NCI-H187 (cell line): ENCODE measurements around the gene FLRT1.

Source experiments
- DNase-seq, 2 experiments: peaks; one replicate each; lab custom pipeline; 2025; lab: John Stamatoyannopoulos, UW

Gene FLRT1

GRCh38 chr11:64065712-64066111, 30.0 kb downstream of the FLRT1 start:
- DNase-seq: no peak

GRCh38 chr11:64067230-64067993, 31.7 kb downstream of the FLRT1 start:
- no peak for DNase-seq

DNA sequence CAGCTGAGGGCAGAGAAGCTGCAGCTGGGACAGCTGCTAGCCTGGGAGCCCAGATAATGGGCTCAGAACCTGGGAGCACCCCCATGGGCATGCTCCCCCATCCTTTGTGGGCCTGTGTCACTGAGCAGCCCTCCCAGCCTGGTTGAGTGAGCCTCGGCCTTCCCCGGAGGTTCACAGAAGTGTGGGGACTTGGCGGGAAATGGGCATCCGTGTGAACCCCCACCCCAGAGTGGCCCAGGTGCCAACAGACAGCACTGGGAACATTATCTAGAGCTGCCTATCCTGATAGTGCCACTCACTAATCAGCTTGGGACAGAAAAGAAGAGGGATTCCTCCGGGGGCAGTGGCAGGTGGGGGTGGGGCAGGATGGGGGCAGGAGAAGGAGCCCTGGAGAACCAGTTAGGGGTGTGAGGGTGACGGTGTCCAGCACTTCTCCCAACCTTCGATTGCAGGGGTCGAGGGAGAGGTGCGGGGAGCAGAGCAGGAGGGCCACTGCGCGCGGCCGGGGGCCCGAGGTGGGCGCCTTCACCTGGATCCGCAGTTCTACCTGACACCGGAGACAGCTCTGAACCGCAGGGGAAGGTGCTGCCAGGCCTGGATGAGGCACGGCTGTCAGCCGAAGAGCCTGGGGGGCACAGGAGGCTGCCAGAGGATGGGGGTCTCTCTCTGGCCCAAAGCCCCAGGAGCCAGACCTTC, 33.1 kb downstream of the FLRT1 start:
- no peak for DNase-seq

- DNase-seq: no peak
Observed at GRCh38 chr11:64069401-64070313, 33.9 kb downstream of the FLRT1 start.

GRCh38 chr11:64070314-64070681, 34.6 kb downstream of the FLRT1 start:
- no peak for DNase-seq

- DNase-seq: no peak
Observed at GRCh38 chr11:64071849-64072248, 36.1 kb downstream of the FLRT1 start.

GRCh38 chr11:64072403-64072802, 36.7 kb downstream of the FLRT1 start:
- no peak for DNase-seq

GRCh38 chr11:64072871-64073270, 37.1 kb downstream of the FLRT1 start:
- no peak for DNase-seq

DNA sequence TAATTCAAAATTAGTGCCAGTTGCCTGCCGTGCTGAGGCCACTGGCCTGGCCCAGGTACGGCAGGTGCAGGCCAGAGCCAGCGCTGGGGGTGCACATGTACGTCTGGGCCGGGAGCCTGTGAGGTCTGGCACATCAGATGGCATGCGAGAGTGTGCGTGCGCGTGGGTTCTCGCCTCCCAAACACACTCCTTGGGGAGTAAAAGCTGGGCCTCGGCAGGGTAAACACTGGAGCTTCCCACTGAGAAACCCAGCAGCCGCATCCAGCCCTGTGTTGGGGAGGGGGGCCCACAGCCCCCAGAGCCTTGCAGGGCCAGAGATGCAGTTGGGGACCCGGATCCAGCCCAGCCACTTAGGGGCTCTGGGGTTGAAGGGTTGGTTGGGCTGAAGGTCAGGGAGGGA, 37.8 kb downstream of the FLRT1 start:
- no peak for DNase-seq

- no peak for DNase-seq
Observed at GRCh38 chr11:64074239-64074638, 38.5 kb downstream of the FLRT1 start.

DNA sequence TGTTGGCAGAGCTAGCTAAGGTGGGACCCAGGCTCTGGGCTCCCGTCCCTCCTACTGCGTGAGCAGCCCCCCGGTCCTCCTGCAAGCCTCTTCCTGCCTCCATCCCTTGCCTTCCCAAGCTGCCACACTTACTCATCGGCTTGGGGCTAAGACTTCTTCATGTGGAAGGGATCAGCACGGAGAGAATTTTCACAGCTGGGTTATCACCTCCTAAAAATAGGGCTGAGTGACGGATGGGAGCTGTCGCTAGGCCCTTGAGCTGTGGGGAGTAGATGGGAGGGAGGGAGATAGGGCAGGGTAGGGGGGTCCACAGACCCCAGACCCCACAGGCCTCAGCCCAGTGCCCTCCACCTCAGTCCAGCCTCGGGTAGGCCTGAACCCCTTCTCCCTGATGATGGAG, 41.0 kb downstream of the FLRT1 start:
- DNase-seq: no peak

- DNase-seq: no peak
Observed at GRCh38 chr11:64077607-64078006, 41.9 kb downstream of the FLRT1 start.

DNA sequence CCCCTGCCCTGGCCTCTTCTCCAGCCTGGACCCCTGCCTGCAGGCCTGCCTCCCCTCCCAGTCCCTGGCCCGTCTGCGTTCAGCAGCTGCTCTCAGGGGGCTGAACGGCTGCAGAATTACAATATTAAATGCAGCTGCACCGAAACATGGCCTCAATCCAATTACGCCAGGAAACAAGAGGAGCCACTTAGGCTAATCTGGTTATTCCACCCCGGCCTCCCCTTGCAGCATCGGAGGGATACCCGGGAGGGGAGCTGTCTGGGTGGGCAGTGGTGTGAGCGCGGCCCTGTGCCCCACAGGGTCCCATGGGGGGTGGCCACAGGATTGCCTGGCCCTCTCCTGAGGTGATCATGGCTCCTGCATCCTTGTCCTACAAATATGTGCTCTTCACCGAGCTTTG, 42.6 kb downstream of the FLRT1 start:
- DNase-seq: no peak

GRCh38 chr11:64078905-64079304, 43.2 kb downstream of the FLRT1 start:
- DNase-seq: no peak

- no peak for DNase-seq
Observed at GRCh38 chr11:64080390-64080789, 44.7 kb downstream of the FLRT1 start.

- peak; percentile 71 to 92 for DNase-seq
Observed at GRCh38 chr11:64081745-64082442, 46.2 kb downstream of the FLRT1 start.

DNA sequence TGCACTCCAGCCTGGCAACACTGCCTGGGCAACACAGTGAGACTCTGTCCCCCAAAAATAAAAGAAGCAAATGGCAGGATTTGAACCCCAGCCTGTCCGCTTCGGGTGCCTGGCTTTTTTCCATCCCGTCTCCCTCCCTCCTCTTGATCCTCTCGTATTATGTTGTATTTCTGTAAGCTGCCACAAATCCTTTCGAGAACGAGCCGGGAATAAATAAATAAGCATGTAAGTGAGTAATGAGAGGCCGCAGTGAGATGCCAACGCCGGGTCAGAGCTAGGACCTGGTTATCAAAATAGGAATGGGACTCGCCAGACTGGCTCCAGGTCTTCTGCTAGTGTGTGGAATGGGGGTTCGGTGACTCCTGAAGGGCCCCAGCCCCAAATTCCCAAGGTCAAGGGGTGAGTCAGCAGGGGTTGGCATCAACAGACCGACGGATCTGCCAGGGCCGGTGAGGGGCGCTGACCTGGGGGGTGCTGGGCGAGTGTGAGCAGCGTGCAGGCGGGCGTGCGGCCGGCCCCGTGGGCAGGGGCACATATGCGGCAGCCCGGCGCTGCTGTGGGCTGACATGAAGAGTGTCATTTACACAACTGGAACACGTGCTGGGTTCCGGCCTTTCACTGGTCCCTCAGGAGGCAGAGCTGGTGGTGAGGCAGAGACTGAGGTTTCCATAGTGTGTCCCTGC, 47.8 kb downstream of the FLRT1 start:
- DNase-seq: no peak

DNA sequence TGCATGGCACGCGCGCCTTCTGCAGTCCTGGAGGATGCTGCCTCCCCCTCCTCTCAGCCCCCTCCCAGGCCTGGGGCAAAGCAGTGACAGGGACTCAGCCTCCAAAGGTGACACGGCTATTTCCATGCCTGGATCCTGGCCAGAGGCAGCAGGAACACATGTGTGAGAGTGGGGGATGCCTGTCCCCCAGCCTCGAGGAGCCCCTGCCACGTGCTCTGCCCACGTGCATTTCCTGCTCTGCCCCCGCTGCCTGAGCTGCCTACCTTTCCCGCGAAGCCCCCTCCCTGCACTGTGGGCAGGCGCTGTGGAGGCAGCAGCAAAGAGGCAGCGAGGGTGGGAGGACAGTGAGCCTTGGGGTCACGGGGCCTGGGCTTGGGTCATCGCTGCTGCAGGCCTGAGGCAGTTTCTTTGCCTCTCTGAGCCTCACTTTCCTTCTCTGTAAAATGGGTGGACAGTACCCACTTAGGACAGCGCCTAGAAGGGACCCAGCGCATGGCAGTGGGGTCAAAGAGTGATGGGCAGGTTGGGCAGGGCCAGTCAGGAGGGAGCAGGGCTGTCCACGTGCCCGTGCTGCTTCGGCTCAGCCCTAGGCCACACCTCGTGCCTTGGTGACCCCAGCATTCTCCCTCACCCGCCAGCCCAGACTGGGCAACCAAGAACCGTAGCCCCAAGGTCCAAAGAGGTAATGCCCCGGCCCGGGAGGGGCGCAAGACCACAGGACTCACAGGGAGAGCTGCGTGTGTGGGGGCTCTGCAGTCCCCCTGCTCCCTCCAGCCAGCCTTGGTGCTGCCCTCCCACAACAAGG, 48.6 kb downstream of the FLRT1 start:
- DNase-seq: no peak

DNA sequence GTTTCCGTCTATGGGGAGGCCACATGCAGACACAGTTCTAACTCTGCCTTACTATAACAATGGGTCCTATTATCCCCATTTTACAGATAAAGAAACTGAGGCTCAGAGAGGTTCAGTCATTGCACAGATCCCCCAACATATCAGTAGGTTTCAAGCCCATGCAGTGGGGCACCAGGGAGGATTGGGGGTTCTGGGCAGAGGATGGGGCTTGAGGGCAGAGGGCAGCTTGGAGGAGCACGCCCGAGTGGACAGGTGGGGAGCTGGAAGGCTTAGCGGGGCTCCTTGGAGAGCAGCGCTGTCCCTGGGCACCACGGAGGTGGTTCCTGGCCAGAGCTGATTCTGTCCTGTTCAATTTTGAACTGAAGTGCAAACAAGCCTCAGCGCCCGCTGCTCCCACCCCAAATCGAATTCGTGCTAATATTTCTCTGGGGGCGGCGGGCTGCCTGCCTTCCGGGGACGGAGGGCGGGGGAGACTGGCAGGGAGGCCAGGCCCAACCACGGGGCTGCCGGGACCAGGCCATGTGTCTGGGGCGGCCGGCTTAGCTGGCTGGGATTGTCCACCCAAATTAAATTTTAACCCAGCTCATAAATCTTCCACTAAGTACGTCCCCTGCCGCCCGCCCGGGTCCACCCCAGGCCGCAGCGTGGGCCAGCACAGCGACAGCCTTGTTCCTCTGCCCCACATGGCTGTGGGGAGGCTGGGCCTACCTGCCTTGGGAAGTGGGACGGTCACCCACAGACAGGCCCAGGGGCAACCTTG, 49.4 kb downstream of the FLRT1 start:
- DNase-seq: no peak
